Mammary epithelial cell (primary cell): ENCODE results near the gene NASP.

Experiments used
- EZH2 ChIP-seq: IDR thresholded peaks from 2 replicates; pipeline ENCODE4 v1.6.1; 2012; ENCODE audit warnings: low read length, inconsistent platforms, borderline replicate concordance
- TF ChIP-seq, protein P1 (sequence below), 2 donors: IDR thresholded peaks in 1 of 2; conservative IDR thresholded peaks in 1 of 2; 2 replicates each; pipeline ENCODE4 v1.5.1; 2011 to 2012; ENCODE audit warnings: inconsistent platforms in 2 of 2, low read length in 2 of 2, mild to moderate bottlenecking in 2 of 2, control low read depth in 1 of 2, low read depth in 1 of 2; ENCODE audit not compliant: insufficient read depth in 1 of 2; ENCODE audit errors: extremely low read depth in 1 of 2

DNA sequence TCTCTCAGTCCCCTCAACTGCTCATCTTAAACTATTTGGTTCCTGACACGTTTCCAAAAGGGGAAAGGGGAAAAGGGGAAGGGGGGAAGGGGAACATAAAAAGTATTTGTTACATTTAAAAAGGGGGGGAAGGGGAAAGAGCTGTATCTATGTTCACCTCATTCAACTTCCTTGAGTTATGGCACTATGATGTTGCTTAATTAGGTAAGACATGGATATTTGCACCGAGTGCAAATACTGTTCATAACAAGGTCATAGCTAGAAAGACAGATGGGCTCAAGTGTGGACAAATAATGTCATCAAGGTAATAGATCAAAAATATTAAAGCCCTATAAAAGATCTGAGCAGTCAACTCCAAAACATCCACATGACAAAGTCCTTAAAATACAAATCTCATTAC is 76.5 kb downstream of the NASP start:
- no peak for TF ChIP-seq EZH2
- TF ChIP-seq, protein P1, sequence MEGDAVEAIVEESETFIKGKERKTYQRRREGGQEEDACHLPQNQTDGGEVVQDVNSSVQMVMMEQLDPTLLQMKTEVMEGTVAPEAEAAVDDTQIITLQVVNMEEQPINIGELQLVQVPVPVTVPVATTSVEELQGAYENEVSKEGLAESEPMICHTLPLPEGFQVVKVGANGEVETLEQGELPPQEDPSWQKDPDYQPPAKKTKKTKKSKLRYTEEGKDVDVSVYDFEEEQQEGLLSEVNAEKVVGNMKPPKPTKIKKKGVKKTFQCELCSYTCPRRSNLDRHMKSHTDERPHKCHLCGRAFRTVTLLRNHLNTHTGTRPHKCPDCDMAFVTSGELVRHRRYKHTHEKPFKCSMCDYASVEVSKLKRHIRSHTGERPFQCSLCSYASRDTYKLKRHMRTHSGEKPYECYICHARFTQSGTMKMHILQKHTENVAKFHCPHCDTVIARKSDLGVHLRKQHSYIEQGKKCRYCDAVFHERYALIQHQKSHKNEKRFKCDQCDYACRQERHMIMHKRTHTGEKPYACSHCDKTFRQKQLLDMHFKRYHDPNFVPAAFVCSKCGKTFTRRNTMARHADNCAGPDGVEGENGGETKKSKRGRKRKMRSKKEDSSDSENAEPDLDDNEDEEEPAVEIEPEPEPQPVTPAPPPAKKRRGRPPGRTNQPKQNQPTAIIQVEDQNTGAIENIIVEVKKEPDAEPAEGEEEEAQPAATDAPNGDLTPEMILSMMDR (conservative IDR thresholded peaks at IDR 0.05 in 1 of 2, IDR thresholded peaks at IDR 0.05 in 1 of 2; ENCODE audit: extremely low read depth in 1 of 2, insufficient read depth in 1 of 2, low read depth in 1 of 2, low read length in 2 of 2): no peak
